Measurements from ENCODE around the gene ALPI.
"Not testable (repeated sequence)": the region's sequence is repeated elsewhere in the genome, so short reads cannot be mapped to it uniquely, and the experiment has no call there.

The ALPI gene

DNA sequence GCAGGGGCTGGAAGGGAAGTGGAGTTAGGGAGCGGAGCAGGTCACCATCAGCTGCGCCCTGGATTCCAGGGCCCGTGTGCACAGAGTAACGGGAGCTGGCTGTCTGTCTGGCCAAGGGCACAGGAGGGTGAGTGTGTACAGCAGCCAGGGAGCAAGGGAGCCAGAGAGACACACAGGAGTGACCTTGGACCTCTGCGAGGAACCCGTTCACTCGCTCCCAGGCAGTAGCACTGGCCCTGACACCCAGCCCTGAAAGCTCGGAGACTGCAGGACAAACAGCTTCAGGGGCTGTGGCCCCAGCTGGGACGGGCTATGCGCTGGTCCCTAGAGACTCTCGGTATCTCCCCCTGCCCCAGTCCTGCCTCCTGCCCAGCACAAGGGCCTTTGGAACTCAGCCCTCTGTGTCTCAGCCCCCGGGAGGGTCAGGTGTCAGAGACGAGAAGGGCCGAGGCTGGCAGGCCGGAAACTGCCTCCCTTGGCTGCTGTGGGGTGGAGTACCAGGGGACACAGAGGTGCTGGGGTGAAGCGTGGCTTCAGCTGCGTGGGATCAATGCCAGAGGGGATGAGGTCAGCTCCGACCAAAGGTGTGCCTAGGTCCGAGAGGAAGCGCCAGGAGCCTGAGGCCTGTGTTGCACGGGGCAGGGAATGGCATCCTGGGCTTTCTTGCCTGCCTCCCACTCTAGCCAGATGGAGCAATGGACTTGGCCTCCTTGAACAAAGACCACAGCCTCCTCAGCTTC, 12.1 kb upstream of the ALPI start:
- not testable (repeated sequence) for DNase-seq

- no peak for DNase-seq
Measured at GRCh38 chr2:232444409-232445148, 11.4 kb upstream of the ALPI start.

DNA sequence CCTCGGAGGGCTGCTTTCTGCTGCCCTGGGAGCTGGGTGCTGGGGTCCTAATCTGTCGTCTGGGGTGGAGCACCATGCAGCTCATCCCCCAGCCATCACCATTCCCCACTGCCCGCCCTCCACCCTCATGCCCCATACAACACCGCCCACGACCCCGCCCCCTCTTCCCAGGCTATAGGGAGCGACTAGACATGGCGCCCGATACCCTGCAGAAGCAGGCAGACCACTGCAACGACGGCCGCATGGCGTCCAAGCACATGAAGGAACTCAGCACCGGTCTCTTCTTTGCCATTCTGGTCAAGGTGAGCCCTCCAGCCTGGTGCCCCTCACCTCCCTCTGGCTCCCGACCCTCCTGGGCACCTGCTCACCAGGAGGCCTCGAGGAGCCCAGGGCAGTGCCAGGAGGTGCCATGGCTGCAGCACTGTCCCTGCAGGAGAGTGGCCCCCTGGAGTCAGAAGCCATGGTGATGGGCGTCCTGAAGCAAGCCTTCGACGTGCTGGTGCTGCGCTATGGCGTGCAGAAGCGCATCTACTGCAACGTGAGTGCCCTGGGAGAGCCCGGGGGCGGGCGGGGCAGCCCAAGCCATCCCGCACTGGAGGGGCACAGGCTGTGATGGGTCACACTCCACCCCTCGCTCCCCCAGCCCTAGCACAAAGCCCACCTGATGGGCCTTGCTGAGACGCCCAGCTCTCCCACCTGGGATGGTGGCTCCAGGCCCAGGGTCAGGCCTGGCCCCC, 10.6 kb upstream of the ALPI start:
- not testable (repeated sequence) for DNase-seq

- not testable (repeated sequence) for DNase-seq
Measured at GRCh38 chr2:232446266-232446777, 9.6 kb upstream of the ALPI start.

DNA sequence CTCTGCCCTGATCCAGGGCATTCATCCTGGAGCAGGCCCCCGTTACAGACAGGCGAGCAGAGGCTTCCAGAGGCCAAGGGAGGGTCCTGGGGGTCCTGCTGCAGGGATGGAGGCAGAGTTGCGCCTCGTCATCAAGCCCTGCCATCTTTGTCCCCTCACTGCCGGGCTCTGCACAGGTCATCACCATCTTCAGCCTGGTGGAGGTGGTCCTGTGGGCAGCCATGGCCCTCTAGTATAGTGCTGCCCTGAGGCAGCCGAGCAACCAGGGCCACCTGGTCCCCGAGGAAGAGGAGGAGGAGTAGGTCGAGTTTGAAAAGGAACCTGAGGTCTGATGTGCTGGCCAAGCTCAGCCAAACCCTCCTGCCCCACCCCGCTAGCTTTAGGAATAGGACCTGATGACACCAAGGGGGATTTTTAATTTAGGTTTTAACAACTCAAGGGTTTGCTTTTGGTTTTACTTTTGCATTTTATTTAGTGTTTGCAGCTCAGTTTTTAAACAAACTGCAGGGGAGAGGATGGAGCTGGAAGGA, 8.8 kb upstream of the ALPI start:
- no peak for DNase-seq

- DNase-seq, result no peak
Measured at GRCh38 chr2:232447638-232448303, 8.2 kb upstream of the ALPI start.

GRCh38 chr2:232448304-232448690, 7.7 kb upstream of the ALPI start:
- no peak for DNase-seq

GRCh38 chr2:232449964-232450363, 6.0 kb upstream of the ALPI start:
- DNase-seq, result no peak

DNA sequence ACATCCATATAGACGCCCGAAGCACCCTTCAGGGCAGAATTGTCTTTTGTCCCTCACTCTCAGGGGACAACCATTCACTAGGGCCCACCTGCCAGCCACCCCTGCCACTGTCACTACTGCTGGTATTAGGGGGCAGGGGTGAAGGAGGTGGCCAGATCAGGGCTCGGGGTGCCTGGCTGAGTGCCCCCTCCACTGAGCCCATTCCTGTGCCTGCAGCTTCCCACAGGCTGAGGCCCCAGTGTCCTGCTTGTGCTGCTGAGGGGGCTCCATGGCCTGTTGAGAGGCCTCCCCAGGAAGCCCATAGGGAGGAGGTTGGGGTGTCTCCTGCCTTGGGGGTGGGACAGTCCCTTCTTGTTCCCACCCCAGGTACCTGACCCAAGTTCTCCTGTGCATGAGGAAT, 4.3 kb upstream of the ALPI start:
- DNase-seq, result not testable (repeated sequence)

GRCh38 chr2:232454630-232455029, 1.3 kb upstream of the ALPI start:
- no peak for DNase-seq

DNA sequence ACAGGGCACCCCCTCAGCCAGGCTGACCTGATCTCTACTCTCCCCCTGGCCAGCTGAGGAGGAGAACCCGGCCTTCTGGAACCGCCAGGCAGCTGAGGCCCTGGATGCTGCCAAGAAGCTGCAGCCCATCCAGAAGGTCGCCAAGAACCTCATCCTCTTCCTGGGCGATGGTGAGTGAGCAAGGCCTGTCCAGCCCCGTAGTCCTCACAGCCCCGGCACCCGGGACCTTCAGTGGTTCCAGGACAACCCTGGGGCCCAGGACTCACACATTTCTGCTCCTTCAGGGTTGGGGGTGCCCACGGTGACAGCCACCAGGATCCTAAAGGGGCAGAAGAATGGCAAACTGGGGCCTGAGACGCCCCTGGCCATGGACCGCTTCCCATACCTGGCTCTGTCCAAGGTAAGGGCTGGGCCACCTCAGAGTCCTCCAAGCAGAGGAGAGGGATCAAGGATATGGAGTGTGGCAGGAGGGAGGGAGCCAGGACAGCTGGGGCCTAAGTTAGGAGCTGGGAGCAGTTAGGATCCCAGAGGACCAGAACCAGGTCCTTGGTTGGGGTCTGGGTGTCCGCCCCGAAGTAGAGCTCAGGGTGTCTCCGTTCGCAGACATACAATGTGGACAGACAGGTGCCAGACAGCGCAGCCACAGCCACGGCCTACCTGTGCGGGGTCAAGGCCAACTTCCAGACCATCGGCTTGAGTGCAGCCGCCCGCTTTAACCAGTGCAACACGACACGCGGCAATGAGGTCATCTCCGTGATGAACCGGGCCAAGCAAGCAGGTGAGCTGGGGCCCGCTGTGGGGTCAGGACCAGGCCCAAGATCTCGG, 555 bp downstream of the ALPI start:
- DNase-seq, result no peak

GRCh38 chr2:232457121-232458011, 1.4 kb downstream of the ALPI start:
- DNase-seq, result no peak

DNA sequence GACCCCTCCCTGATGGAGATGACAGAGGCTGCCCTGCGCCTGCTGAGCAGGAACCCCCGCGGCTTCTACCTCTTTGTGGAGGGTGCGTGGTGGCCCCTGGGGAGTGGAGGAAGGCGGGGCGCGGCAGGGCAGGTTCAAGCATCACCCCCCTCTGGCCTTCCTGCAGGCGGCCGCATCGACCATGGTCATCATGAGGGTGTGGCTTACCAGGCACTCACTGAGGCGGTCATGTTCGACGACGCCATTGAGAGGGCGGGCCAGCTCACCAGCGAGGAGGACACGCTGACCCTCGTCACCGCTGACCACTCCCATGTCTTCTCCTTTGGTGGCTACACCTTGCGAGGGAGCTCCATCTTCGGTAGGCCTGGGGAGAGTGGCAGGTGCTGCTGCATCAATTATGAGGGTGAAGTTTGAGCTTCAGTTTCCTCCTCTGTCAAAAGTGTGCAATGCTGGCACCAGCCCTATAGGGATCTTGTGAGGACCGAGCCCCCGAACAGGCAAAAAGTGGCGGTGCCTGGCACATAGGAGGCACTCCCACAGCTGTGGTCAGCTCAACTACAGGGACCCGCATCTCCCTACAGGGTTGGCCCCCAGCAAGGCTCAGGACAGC, 2.2 kb downstream of the ALPI start:
- DNase-seq, result no peak

DNA sequence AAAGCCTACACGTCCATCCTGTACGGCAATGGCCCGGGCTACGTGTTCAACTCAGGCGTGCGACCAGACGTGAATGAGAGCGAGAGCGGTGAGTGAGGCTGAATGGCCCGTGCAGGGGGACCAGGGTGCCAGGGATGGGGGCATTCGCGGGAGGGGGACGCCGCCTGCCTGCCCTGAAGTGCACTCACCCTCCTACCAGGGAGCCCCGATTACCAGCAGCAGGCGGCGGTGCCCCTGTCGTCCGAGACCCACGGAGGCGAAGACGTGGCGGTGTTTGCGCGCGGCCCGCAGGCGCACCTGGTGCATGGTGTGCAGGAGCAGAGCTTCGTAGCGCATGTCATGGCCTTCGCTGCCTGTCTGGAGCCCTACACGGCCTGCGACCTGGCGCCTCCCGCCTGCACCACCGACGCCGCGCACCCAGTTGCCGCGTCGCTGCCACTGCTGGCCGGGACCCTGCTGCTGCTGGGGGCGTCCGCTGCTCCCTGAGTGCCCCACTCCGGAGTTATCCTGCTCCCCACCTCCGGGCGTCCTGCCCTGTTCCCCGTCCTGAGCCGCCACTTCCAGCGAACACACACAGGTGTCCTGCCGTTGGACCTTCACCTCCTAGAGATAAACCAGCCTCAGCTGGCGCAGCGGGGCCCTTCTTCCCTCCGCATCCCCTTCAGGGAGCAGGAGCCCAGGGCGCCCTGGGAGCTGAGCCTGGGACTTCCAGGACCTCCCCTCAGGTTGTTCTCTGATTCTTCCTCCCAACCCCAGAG, 2.9 kb downstream of the ALPI start:
- no peak for DNase-seq

- DNase-seq, result no peak
Measured at GRCh38 chr2:232459419-232460035, 3.6 kb downstream of the ALPI start.

DNA sequence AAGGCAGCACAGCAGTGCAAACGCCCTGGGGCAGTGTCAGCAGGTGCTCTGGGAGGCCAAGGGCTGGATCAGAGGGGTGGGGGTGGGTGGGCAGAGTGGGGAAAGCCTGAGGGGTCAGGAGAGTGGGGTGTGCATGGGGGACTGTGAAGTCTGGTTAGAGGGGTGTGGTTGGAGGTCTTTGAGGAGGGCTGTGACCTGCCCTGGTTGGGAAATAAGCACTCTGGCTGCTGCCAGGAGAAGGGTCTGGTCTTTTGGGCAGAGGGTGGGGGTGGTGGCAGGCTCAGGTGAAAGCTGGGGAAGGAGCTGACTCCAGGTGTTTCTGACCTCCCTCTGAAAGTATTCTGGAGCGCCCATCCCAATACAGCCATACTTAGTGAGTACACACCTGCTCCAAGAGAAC, 4.2 kb downstream of the ALPI start:
- no peak for DNase-seq

DNA sequence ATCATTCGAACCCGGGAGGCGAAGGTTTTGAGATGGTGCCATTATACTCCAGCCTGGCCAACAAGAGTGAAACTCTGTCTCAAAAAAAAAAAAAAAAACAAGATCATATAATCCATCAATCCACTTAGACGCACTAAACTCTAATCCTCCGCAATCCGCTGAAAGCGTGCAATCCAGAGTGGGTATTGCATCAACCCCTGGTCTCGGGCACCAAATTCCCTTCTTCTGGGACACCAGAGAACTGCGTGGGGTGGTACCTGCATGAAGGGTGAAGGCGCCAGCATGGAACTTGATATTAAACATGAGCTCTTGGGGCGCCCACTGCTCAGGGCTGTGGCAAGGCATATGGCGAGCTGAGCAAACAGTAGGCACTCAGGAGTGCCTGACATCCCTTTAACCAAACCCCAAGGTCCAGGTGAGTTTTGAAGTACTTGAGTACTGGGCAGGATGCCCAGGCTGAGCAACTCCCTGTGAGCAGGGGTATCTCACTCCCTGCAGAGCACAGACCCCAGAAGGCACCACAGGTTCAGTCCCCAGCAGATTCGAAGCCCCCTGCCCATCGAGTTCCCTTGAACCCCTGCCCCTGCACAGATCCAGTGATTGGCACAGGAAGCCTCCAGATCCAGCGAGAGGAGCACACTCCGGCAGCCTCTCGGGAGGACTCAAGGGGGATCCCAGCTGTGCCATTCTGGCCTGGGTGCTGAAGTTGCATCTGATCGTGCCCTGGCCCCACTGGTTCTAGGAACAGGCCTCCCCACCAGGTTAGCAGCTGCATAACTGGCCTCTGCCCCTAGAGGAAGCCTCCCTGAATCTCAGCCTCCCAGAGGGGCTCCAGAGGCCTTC, 8.0 kb downstream of the ALPI start:
- no peak for DNase-seq

DNA sequence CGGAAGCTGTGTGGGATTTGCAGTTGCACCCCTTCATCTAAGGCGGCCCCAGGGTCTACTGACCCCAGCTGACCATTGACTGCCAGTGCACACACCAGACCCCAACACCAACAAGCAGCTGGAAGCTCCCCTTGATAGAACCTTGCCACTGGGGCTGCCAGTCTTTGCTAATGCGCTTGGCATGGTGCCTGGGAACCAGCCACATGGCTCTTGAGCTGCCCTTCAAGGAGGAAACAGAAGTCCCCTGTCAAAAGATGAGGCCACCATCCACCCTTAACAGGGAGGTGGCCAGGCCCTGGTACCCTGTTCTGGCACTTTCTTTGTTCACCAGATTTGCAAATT, 8.6 kb downstream of the ALPI start:
- DNase-seq, result no peak

Measured in NCI-H1436 (cell line).